SKM-1 (cell line): ENCODE data around the gene MMP17.

ENCODE experiments used
- DNase-seq: peaks from one replicate; lab custom pipeline; 2025; ENCODE audit not compliant: unreplicated experiment; lab: John Stamatoyannopoulos, UW

MMP17 gene

DNA sequence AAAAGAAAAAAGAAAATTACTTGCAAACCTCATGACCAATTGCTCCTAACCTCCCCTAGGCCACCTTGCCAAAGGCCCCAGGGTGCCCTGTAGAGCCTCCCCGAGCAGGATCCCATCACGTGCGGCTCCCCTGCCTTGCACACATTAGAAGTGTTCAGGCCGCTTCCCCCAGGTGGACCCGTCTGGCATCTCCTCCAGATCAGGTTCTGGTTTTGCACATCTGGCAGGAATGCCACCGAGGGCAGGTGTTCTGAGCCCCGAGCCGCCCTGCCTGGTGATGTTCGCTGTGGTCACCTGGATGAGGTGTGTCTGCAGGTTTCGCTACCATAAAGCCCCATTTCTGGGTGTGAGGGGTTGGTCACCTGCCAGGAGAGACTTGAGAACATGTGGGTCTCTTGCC, 19.3 kb downstream of the MMP17 start:
- no peak for DNase-seq

DNA sequence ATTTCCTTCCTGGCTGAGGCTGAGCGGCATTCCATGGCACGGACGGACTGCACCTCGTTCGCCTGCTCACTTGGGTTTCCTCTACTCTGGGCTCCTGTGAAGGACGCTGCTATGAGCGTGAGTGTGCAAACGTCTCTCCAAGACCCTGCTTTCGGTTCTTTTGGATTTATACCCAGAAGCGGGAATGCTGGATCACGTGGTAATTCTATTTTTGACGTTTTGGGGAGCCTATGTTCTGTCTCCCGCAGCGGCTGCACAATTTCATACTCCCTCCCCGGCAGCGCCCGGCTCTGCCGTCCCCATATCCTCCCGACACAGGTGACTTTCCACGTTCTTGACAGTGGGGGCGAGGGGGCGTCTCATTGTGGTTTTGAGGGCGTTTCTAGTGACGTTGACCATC, 20.6 kb downstream of the MMP17 start:
- DNase-seq, result no peak

DNA sequence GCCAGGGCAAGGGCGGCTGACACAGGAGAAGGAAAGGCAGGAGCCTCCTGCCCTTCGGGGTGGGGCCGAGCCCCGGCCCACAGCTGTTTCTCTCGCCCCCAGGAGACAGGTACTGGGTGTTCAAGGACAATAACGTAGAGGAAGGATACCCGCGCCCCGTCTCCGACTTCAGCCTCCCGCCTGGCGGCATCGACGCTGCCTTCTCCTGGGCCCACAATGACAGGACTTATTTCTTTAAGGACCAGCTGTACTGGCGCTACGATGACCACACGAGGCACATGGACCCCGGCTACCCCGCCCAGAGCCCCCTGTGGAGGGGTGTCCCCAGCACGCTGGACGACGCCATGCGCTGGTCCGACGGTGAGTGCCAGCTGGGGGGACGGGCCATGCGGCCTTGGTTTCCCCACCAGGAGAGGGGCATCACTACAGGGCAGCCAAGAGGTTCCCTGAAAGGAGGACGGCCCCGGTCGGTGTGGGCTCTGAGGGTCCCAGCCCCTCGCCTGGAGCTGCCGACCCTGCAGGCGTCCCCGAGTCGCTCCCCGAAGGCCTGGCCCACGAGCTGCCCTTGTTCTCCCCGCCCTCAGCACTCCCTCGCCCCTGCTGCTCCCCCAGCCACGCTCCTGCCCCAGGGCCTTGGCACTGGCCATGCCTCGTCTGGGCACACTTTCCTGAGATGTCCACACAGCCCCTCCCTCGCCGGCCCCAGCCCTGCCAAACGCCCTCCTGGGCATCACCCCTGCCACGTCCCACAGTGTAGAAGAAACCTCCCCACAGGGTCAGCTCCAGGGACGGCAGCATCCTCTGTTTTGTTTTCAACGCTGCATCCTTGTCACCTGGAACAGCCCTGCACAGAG, 21.7 kb downstream of the MMP17 start:
- no peak for DNase-seq

DNA sequence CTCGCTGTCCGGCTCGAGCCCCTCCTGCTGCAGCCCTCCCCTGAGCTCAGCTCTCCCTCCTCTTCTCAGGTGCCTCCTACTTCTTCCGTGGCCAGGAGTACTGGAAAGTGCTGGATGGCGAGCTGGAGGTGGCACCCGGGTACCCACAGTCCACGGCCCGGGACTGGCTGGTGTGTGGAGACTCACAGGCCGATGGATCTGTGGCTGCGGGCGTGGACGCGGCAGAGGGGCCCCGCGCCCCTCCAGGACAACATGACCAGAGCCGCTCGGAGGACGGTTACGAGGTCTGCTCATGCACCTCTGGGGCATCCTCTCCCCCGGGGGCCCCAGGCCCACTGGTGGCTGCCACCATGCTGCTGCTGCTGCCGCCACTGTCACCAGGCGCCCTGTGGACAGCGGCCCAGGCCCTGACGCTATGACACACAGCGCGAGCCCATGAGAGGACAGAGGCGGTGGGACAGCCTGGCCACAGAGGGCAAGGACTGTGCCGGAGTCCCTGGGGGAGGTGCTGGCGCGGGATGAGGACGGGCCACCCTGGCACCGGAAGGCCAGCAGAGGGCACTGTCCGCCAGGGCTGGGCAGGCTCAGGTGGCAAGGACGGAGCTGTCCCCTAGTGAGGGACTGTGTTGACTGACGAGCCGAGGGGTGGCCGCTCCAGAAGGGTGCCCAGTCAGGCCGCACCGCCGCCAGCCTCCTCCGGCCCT, 22.8 kb downstream of the MMP17 start:
- no peak for DNase-seq

DNA sequence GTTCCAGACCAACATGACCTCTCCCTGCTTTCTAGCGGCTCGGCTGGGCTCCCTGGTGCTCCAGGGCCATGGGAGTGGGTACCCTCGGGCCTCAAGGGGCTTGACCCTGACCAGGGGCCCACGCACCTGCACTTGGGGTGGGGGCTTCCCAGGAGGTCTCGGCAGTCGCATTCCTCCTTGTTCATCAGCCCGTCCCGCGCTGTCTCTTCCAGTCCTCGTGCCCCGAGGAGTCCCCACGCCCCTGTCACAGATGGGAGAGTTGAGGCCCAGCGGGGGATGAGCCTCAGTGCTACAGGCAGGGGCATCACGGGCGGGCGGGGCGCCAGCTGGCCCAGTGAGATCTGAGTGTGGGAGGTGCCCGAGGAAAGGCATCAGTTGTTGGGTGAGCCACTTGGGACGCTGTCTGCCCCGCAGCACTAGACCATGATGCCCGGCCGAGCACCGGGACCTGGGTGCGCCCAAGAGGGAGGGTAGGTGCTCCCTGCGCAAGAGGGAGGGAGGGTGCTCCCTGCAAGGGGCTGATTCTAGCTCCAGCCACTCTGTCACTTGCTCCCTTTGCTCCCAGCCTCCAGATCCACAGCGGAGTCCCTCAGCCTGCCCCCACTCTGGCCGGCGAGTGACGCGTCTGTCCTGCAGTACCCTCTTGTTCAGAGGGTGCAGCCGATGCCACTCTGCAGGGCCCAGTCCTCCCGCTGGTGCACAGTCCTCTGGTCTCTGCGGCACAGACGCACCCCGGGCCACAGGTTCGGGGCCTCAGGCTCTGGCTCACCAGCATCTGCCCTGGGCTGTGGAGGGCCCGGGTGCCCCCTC, 23.8 kb downstream of the MMP17 start:
- DNase-seq, result no peak

DNA sequence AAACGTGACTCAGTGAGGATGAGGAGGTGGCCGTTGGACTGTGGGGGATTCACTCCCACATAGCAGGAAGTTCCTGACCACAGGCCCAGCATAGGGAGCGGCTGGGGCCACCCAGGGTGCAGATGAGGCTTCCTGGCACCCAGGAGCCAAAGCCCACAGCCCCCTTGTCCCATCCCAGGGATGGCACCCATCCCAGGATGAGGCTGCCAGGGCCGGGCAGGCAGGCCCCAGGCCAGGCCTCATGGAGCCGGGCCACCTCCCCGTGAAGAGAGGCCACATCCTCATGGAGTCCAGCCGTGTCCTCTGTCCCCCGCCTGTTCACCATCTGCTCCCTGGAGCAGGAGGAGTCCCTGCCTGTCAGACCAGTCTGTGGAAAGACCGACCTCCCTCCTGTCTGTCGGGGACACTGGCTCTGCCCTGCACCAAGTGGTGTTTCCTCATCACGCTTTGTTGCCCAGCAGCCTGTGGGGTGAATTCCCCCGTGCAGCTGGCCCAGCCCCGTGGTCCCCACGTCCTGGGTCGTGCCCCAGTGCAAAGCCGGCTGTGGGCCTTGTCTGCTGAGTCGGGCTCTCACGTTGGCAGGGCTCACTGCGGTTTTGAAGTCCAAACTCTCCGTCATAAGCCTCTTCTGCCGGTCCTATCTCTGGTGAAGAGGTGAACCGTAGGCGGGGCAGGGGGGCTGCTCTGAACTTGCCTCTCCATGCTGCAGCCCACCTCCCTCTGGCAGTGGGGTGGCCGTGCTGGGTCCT, 24.5 kb downstream of the MMP17 start:
- no peak for DNase-seq

DNA sequence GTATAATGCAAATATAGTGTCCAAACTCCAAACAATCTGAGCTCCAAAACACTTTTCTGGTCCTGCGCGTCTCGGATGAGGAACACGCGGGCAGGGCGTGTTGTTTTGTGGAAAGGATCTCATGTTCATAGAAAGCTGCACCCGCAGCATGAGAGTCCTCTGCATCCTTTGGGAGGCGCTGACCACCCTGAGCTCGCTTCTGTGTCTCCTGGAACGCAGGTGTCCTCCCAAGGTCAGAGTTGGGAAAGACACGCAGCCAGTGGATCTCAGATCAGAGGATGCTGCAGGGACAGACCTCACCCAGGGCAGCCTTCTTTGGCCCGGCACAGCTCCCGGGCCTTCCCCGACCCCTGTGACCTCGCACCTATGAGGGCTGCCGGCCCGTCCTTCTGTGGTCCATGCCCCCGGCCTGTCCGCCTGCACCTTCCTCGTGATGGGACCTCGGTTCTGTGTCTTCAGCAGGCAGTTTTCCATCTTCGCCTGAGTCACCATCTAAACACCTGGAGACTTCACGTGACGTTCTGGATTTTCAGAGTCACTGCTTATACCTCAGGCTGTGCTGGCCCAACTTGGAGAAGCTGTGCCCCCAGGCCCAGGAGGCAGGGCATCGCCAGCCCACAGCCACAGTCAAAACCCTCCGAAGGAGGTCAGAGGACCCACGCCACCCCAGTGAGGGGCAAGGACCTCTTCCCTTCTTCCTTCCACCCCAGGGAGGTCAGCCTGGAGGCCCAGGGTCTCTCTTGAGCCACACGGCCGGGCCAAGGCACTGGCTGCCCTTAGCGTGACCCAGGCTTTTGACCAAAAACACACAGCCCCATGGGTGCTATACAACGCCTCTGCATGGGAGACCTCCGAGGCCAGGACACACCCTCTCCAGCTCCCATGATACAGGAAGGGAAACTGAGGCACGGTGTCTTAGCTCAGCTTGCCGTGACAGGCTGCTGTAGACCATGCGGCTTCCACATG, 25.9 kb downstream of the MMP17 start:
- no peak for DNase-seq

DNA sequence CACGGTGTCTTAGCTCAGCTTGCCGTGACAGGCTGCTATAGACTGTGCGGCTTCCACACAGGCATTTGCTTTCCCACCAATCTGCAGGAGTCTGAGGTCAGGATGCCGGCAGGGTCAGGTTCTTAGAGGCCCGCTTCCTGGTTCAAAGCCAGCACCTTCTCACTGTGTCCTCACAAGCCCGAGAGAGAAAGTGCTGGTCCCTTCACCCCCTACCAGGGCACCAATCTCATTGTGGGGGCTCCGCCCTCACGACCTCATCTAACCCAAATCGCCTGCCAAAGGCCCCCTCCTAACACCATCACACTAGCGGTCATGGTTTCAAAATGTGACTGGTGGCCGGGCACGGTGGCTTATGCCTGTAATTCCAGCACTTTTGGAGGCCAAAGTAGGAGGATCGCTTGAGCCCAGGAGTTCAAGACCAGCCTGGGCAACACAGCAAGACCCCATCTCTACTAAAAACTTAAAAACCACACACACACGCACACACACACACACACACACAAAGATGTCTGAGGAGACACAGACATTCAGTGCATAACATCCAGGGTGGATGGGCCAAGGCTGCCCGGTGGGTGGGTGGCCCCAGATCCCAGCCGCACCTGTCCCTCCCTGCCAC, 26.8 kb downstream of the MMP17 start:
- DNase-seq, result no peak

DNA sequence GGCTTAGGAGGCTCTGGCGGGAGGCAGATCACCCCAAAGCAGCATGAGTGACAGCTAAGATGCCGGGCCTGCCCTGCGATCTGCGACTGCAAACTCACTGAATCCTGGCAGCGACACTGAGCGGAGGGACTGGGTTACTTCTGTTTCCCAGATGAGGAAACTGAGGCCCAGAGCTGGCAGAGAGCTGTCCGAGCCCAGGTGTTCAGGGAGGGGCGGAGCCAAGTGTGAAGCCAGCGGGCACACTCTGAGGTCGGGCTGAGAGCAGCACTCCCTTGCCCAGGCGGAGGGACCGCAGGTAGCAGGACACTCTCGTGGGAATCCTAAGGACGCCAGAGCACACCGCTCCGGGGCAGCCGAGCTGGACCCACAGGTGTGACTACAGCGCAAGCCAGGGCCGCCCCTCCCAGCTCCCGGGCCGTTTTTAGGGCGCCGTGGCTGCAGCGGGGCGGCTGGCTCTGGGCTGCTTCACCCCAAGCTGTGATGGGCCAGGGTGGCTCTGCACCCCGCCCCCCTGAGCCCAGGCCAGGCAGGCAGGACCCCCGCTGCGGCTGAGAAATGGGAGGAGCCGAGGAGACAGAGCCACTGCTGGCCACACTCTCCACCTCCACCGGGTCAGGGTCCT, 27.4 kb downstream of the MMP17 start:
- DNase-seq, result no peak

DNA sequence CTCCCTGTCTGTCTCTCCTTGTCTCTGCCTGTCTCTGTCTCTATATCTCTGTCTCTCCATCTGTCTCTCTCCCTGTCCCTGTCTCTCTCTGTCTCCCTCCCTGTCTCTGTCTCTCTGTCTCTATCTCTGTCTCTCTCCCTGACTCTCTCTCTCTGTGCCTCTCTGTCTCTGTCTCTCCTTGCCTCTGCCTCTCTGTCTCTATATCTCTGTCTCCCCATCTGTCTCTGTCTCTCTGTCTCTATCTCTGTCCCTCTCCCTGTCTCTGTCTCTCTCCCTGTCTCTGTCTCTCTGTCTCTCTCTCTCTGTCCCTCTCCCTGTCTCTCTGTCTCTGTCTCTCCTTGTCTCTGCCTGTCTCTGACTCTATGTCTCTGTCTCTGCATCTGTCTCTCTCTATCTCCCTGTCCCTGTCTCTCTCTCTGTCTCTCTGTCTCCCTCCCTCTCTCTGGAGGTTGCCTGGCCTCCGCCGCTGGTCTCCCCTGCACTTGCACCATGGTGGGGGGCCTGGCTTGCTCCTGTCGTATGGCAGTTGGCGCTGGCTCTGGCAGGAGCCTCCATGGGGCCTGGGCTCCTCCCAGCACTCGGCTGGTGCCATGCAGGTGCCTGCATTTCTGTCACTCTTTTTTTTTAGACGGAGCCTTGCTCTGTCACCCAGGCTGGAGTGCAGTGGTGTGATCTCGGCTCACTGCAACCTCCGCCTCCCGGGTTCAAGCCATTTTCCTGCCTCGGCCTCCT, 28.3 kb downstream of the MMP17 start:
- no peak for DNase-seq

DNA sequence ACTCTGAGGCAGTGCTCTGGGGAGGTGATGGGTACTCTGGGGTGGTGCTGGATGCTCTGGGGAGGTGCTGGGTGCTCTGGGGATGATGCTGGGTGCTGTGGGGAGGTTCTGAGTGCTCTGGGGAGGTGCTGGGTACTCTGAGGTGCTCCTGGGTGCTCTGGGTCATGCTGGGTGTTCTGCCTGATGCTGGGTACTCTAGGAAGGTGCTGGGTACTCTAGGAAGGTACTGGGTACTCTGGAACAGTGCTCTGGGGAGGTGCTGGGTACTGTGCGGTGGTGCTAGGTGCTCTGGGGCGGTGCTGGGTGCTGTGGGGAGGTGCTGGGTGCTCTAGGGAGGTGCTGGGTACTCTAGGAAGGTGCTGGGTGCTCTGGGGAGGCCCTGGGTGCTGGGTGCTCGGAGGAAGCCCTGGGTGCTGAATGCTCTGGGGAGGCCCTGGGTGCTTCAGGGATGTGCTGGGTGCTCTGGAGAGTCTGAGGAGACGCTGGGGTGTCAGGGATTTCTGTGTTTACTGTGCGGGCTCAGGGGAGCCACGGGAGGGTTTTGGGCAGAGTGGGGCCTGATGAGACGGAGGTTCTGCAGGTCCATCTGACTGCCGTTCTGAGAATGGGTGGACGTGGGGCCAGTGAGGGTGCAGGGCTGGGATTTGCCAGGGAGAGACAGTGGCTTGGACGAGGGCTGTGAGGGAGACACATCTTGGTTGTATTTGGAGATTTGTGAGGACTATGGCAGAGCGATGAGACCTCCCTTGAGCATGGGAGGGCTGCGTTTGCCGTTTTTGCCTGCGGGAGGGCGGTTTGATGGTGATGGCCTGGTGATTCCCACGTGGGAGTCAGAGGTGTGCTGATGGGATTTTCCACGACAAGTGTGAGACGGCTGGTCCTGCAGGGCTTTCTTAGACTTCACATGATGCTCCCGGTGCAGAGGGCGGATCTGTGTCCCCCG, 30.0 kb downstream of the MMP17 start:
- no peak for DNase-seq

DNA sequence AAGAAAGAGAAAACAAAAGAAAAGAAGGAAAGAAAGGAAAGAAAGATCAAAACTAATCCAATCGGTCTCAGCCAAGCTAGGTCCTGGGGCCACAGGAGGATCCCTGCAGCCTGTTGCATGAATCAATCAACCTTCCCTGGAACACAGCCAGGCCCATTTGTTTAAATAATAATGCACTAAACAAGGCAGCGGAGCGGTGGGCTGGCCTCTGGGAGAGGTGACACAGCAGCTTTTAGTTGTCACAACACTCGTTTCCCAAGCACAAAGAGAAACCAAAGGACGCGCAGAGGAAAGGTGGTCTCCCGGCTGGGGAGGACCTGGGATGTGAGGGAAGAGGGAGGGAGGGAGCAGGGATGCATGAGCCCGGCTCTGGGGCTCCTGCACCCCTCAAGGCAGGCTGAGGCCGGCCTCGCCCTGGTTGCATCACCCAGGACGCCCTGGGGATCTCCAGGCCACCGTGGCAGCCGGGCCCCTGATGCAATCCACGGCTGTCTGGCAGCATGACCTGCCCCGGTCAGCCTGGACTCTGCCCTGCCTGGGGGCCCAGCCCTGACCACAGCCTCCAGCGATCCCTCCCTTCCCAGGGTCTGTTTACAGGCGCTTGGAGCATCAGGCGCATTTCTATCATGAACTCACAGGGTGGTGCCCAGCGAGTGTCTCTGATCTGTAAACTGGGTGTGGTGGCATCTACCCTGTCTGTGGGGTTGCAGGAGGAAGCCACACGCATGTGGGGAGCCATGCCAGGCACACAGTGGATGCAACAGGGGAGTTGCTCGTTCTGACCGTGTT, 32.5 kb downstream of the MMP17 start:
- no peak for DNase-seq

DNA sequence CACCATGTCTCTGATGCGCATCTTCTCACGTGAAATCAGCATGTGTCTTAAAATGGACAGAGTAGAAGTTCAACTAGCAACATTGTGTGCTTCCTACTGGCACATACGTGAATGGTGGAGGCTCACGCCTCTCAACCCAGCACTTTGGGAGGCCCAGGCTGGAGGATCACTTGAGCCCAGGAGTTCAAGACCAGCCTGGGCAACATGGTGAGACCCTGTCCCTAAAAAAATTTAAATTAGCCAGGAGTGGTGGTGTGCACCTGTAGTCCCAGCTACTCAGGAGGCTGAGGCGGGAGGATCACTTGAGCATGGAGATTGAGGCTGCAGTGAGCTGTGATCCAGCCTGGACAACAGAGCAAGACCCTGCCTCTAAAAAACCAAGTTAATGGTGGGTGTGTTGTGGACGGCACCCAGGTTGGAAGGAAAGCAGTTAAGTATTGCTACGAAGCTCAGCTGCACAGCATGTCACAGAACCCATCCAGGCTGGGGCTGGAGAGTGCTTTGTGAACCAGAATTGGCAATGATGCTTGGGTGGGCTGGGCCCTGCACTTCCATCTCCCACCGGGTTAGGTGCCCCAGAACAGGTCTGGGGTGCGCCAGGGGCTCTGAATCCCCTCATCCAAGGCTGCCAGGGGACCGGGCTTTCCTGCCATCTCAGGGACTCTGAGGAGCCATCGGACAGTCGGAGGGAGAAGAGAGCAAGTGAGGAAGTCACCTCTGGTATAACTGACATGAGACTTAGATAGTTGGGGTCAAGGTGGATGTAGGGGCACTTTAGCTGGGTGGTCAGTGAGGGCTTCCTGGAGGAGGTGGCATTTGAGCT, 33.3 kb downstream of the MMP17 start:
- no peak for DNase-seq

DNA sequence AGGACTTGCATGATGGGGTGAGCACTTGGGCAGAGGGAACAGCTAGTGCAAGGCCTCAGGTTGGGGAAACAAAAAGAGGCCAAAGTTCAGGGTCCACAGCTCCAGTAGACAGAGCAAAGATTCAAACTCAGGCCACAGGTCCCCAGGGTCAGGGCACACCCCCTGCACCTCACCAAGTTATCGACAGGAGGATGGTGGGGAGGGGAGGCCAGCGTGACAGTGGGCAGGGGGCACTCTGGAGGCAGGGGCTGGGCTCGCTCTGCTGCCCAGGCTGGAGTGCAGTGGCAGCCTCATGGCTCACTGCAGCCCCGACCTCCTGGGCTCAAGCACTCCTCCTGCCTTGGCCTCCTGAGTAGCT, 33.9 kb downstream of the MMP17 start:
- no peak for DNase-seq

DNA sequence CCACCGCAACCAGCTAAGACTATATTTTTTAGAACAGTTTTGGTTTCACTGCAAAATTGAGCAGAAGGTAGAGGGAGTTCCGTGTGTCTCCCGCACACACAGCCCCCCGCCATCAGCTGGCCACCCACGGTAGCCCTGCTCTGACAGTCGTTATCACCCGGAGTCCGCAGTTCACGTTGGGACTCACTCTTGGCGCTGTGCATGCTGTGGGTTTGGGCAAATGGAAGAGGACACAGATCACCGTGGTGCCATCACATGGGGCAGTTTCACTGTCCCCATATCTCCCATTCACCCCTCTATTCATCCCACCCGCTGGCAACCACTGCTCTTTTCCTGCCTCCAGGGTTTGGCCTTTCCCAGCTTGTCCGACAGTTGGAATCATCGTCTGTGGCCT, 34.4 kb downstream of the MMP17 start:
- no peak for DNase-seq
